ENCODE results near the gene ZNF804B. TPM values are rescaled to one million over a fixed set of nuclear protein-coding genes. Genes with fewer than 3 reads are reported as not detected.

ZNF804B gene
- total RNA-seq, 3 donors from 2014 or later (not counting 1 experiment from before 2014, with no cell fraction given), result not detected

DNA sequence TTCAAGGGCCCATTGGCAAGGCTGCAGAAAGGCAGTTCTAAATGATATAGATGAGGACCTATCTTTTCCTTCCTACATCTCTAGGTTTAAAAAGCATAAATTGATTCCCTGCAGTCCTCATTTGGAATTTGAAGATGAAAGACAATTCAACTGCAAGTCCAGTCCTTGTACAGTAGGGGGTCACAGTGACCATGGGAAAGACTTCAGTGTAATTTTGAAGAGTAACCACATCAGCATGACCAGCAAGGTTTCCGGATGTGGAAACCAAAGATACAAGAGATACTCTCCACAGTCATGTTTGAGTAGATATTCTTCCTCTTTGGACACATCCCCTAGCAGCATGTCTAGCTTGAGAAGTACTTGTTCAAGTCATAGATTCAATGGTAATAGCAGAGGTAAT is 575.3 kb downstream of the ZNF804B start:
- H3K36me3 Mint-ChIP-seq, result no peaks in the 10 kb centered on the region
- WGBS (ENCODE audit: insufficient coverage), result 71% methylated on average over 1 of the region's 1 CpG
- TF ChIP-seq, protein P1, sequence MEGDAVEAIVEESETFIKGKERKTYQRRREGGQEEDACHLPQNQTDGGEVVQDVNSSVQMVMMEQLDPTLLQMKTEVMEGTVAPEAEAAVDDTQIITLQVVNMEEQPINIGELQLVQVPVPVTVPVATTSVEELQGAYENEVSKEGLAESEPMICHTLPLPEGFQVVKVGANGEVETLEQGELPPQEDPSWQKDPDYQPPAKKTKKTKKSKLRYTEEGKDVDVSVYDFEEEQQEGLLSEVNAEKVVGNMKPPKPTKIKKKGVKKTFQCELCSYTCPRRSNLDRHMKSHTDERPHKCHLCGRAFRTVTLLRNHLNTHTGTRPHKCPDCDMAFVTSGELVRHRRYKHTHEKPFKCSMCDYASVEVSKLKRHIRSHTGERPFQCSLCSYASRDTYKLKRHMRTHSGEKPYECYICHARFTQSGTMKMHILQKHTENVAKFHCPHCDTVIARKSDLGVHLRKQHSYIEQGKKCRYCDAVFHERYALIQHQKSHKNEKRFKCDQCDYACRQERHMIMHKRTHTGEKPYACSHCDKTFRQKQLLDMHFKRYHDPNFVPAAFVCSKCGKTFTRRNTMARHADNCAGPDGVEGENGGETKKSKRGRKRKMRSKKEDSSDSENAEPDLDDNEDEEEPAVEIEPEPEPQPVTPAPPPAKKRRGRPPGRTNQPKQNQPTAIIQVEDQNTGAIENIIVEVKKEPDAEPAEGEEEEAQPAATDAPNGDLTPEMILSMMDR (IDR thresholded peaks at IDR 0.05), result no peak

DNA sequence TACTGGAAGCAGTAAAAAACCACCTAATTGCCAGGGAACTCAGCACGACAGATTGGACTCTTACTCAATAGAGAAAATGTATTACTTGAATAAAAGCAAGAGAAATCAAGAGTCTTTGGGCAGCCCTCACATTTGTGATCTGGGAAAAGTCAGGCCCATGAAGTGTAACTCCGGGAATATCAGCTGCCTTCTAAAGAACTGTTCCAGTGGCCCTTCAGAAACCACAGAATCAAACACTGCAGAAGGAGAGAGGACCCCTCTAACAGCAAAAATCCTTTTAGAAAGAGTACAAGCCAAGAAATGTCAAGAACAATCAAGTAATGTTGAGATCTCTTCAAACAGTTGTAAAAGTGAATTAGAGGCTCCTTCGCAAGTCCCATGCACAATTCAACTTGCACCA is 576.0 kb downstream of the ZNF804B start:
- Mint-ChIP-seq H3K9me3 (peaks cover 6 to 13% of the 10 kb centered on the region in 2 donors), H3K4me3 (no peak overlapping the region), H3K36me3 (no peaks in the 10 kb centered on the region), H3K27me3 (ENCODE audit: low read depth in 2 of 2) (no peaks in the 10 kb centered on the region), H3K4me1 (no peaks in the 10 kb centered on the region), H3K27ac (no peak overlapping the region)
- Histone ChIP-seq H3K4me1 (ENCODE audit: control insufficient read depth, insufficient read depth, low read length) (no peaks in the 10 kb centered on the region), H3K27ac (ENCODE audit: low read length) (no peak overlapping the region), H3K9me3 (ENCODE audit: control insufficient read depth, insufficient read depth, low read length) (no peaks in the 10 kb centered on the region), H3K27me3 (ENCODE audit: control insufficient read depth, insufficient read depth, low read length) (no peaks in the 10 kb centered on the region), H3K36me3 (ENCODE audit: control insufficient read depth, insufficient read depth, low read length) (no peaks in the 10 kb centered on the region), H3K4me3 (ENCODE audit: low read length) (no peak overlapping the region)
- DNase-seq (no peak), ATAC-seq (no peak)
- WGBS (ENCODE audit: insufficient coverage), result 84% methylated on average over 3 of the region's 3 CpGs
- intact Hi-C loops (cut with micrococcal nuclease), result no loop called here
- TF ChIP-seq, protein P1 (IDR thresholded peaks at IDR 0.05), result no peak

More for the DNA sequence above, 575.3 kb downstream of the ZNF804B start:
- Histone ChIP-seq H3K27ac (ENCODE audit: low read length) (no peak overlapping the region), H3K4me1 (ENCODE audit: control insufficient read depth, insufficient read depth, low read length) (no peaks in the 10 kb centered on the region), H3K9me3 (ENCODE audit: control insufficient read depth, insufficient read depth, low read length) (no peaks in the 10 kb centered on the region), H3K36me3 (ENCODE audit: control insufficient read depth, insufficient read depth, low read length) (no peaks in the 10 kb centered on the region), H3K27me3 (ENCODE audit: control insufficient read depth, insufficient read depth, low read length) (no peaks in the 10 kb centered on the region), H3K4me3 (ENCODE audit: low read length) (no peak overlapping the region)
- H3K27me3 Mint-ChIP-seq (ENCODE audit: low read depth in 2 of 2), result no peaks in the 10 kb centered on the region
- H3K4me3 Mint-ChIP-seq, result no peak overlapping the region
- DNase-seq, result no peak
- H3K27ac Mint-ChIP-seq, result no peak overlapping the region
- intact Hi-C loops (cut with micrococcal nuclease), result no loop called here
- no peaks in the 10 kb centered on the region for H3K4me1 Mint-ChIP-seq
- H3K9me3 Mint-ChIP-seq, result peaks cover 6 to 13% of the 10 kb centered on the region in 2 donors
- ATAC-seq, result no peak

DNA sequence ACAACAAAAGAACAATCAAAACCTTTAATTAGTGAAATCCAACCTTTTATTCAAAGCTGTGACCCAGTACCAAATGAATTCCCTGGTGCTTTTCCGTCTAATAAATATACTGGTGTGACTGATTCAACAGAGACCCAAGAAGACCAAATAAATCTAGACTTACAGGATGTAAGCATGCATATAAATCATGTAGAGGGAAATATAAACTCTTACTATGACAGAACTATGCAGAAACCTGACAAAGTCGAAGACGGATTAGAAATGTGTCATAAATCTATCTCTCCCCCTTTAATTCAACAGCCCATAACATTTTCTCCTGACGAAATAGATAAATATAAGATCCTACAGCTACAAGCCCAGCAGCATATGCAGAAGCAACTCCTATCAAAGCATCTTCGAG is 576.6 kb downstream of the ZNF804B start:
- Histone ChIP-seq H3K4me3 (ENCODE audit: low read length) (no peak overlapping the region), H3K27ac (ENCODE audit: low read length) (no peak overlapping the region), H3K27me3 (ENCODE audit: control insufficient read depth, insufficient read depth, low read length) (no peaks in the 10 kb centered on the region), H3K36me3 (ENCODE audit: control insufficient read depth, insufficient read depth, low read length) (no peaks in the 10 kb centered on the region), H3K4me1 (ENCODE audit: control insufficient read depth, insufficient read depth, low read length) (no peaks in the 10 kb centered on the region), H3K9me3 (ENCODE audit: control insufficient read depth, insufficient read depth, low read length) (no peaks in the 10 kb centered on the region)
- DNase-seq (no peak), ATAC-seq (no peak)
- intact Hi-C loops (cut with micrococcal nuclease), result no loop called here
- Mint-ChIP-seq H3K36me3 (no peaks in the 10 kb centered on the region), H3K27ac (no peak overlapping the region), H3K27me3 (ENCODE audit: low read depth in 2 of 2) (no peaks in the 10 kb centered on the region), H3K4me3 (no peak overlapping the region), H3K4me1 (no peaks in the 10 kb centered on the region), H3K9me3 (peaks cover 4 to 13% of the 10 kb centered on the region in 2 donors)
- TF ChIP-seq, protein P1 (IDR thresholded peaks at IDR 0.05), result no peak
- WGBS (ENCODE audit: insufficient coverage), result 65% methylated on average over 4 of the region's 5 CpGs

GRCh38 chr7:89339748-89340147 is 580.2 kb downstream of the ZNF804B start:
- no peak for DNase-seq
- Mint-ChIP-seq H3K36me3 (no peaks in the 10 kb centered on the region), H3K9me3 (peaks cover 6 to 16% of the 10 kb centered on the region in 2 donors), H3K27me3 (ENCODE audit: low read depth in 2 of 2) (no peaks in the 10 kb centered on the region), H3K4me3 (no peak overlapping the region), H3K27ac (no peak overlapping the region), H3K4me1 (no peaks in the 10 kb centered on the region)
- H3K36me3 ChIP-seq (ENCODE audit: control insufficient read depth, insufficient read depth, low read length), result no peaks in the 10 kb centered on the region
- H3K4me1 ChIP-seq (ENCODE audit: control insufficient read depth, insufficient read depth, low read length), result no peaks in the 10 kb centered on the region
- TF ChIP-seq, protein P1 (IDR thresholded peaks at IDR 0.05), result no peak
- no peak for ATAC-seq
- no peak overlapping the region for H3K4me3 ChIP-seq (ENCODE audit: low read length)
- 45% methylated on average over 1 of the region's 3 CpGs for WGBS (ENCODE audit: insufficient coverage)
- H3K27ac ChIP-seq (ENCODE audit: low read length), result no peak overlapping the region
- no peaks in the 10 kb centered on the region for H3K27me3 ChIP-seq (ENCODE audit: control insufficient read depth, insufficient read depth, low read length)
- intact Hi-C loops (cut with micrococcal nuclease), result no loop called here
- H3K9me3 ChIP-seq (ENCODE audit: control insufficient read depth, insufficient read depth, low read length), result no peaks in the 10 kb centered on the region
